ENCODE measurements around the gene PADI2. TPM values are rescaled to one million over a fixed set of nuclear protein-coding genes. Genes with fewer than 3 reads are reported as not detected.

PADI2 gene
- total and polyA plus RNA-seq, 9 of the 15 experiments (the other 6 are each of a cell fraction or from before 2014, with no cell fraction given) = 0.01 to 0.11 (median 0.01) TPM; not detected in 5

GRCh38 chr1:17097147-17097546, 22.1 kb downstream of the PADI2 start (continued):
- TF ChIP-seq, protein P1, sequence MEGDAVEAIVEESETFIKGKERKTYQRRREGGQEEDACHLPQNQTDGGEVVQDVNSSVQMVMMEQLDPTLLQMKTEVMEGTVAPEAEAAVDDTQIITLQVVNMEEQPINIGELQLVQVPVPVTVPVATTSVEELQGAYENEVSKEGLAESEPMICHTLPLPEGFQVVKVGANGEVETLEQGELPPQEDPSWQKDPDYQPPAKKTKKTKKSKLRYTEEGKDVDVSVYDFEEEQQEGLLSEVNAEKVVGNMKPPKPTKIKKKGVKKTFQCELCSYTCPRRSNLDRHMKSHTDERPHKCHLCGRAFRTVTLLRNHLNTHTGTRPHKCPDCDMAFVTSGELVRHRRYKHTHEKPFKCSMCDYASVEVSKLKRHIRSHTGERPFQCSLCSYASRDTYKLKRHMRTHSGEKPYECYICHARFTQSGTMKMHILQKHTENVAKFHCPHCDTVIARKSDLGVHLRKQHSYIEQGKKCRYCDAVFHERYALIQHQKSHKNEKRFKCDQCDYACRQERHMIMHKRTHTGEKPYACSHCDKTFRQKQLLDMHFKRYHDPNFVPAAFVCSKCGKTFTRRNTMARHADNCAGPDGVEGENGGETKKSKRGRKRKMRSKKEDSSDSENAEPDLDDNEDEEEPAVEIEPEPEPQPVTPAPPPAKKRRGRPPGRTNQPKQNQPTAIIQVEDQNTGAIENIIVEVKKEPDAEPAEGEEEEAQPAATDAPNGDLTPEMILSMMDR (IDR thresholded peaks at IDR 0.05 in 2 of 3, conservative IDR thresholded peaks at IDR 0.05 in 1 of 3; ENCODE audit: insufficient read depth in 2 of 3, low read depth in 1 of 3, low read length in 3 of 3) = no peak
- no peak for TF ChIP-seq GATAD2A (IDR thresholded peaks at IDR 0.05)
- no peak for TF ChIP-seq CREBBP (IDR thresholded peaks at IDR 0.05; ENCODE audit: low read depth, low read length)
- TF ChIP-seq, protein P2, sequence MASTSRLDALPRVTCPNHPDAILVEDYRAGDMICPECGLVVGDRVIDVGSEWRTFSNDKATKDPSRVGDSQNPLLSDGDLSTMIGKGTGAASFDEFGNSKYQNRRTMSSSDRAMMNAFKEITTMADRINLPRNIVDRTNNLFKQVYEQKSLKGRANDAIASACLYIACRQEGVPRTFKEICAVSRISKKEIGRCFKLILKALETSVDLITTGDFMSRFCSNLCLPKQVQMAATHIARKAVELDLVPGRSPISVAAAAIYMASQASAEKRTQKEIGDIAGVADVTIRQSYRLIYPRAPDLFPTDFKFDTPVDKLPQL (IDR thresholded peaks at IDR 0.05; ENCODE audit: extremely low read depth, insufficient read length) = no peak

DNA sequence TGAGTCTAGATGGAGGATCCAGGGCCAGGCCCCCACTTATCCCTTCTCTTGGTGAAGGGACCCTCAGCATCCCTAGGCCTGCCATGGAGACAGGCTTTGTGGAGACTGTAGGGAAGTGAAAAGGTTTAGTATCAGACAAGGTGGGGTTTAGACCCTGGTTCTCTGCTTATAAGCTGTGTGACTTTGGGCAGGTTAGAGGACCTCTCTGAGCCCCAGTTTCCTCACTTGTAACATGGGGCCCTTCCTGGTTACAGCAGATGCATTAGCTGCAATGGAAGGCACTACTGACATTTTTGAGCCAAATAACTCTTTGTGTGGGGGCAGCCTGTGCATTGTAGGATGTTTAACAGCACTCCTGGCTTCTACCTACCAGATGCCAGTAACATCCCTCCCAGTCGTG, 22.7 kb downstream of the PADI2 start:
- Histone ChIP-seq H4K20me1 (replicated peaks; ENCODE audit: control insufficient read depth, insufficient read depth, low read length) (peaks cover 8% of the 10 kb centered on the region; the same call in 1 of the 2 replicates), H3K79me2 (ENCODE audit: control insufficient read depth, insufficient read depth, low read length) (no peaks in the 10 kb centered on the region), H2AFZ (ENCODE audit: low read depth, low read length) (no peak overlapping the region), H3K9me1 (ENCODE audit: control insufficient read depth, insufficient read depth, low read length) (no peaks in the 10 kb centered on the region), H3K27ac (ENCODE audit: extremely low read depth, low read depth, low read length) (no peak overlapping the region), H3K4me1 (replicated peaks in 1 of 2; ENCODE audit: control insufficient read depth in 2 of 2, insufficient read depth in 2 of 2, low read length in 2 of 2) (no peaks in the 10 kb centered on the region; a peak in 1 of 5 replicates), H3K4me2 (ENCODE audit: insufficient read depth, low read length) (no peak overlapping the region), H3K9me3 (replicated peaks; ENCODE audit: control insufficient read depth, insufficient read depth, low read depth, low read length) (no peaks in the 10 kb centered on the region), H3K4me3 (no peak overlapping the region), H3K9ac (ENCODE audit: insufficient read depth in 1 of 2, low read depth in 2 of 2, low read length in 2 of 2) (no peak overlapping the region), H3K27me3 (ENCODE audit: control insufficient read depth in 2 of 2, insufficient read depth in 2 of 2, low read length in 2 of 2) (peaks cover 47 to 76% of the 10 kb centered on the region in 2 experiments), H3K36me3 (ENCODE audit: control insufficient read depth, insufficient read depth, low read length) (no peaks in the 10 kb centered on the region)
- ChIA-PET POLR2A (no interaction called here), CTCF (ENCODE audit: low intra/inter-chr PET ratio) (no interaction called here)
- DNase-seq (ENCODE audit: extremely low read depth in 1 of 4, low spot score in 3 of 4) (no peak), ATAC-seq (no peak), FAIRE-seq (no peak)
- intact Hi-C loops (cut with micrococcal nuclease) = no loop called here
- BruUV-seq (replicated peaks) = no TSS peak
- in situ Hi-C loops (cut with MboI) = no loop called here
- TF ChIP-seq RBM25 (IDR thresholded peaks at IDR 0.05; ENCODE audit: low read depth, low read length, severe bottlenecking) (peak; percentile 39), ZFP36 (IDR thresholded peaks at IDR 0.05; ENCODE audit: low read depth, low read length, partially characterized antibody) (peak; percentile 74)
- TF ChIP-seq, protein P3, sequence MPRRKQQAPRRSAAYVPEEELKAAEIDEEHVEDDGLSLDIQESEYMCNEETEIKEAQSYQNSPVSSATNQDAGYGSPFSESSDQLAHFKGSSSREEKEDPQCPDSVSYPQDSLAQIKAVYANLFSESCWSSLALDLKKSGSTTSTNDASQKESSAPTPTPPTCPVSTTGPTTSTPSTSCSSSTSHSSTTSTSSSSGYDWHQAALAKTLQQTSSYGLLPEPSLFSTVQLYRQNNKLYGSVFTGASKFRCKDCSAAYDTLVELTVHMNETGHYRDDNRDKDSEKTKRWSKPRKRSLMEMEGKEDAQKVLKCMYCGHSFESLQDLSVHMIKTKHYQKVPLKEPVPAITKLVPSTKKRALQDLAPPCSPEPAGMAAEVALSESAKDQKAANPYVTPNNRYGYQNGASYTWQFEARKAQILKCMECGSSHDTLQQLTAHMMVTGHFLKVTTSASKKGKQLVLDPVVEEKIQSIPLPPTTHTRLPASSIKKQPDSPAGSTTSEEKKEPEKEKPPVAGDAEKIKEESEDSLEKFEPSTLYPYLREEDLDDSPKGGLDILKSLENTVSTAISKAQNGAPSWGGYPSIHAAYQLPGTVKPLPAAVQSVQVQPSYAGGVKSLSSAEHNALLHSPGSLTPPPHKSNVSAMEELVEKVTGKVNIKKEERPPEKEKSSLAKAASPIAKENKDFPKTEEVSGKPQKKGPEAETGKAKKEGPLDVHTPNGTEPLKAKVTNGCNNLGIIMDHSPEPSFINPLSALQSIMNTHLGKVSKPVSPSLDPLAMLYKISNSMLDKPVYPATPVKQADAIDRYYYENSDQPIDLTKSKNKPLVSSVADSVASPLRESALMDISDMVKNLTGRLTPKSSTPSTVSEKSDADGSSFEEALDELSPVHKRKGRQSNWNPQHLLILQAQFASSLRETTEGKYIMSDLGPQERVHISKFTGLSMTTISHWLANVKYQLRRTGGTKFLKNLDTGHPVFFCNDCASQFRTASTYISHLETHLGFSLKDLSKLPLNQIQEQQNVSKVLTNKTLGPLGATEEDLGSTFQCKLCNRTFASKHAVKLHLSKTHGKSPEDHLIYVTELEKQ (CRISPR knock-in tag; IDR thresholded peaks at IDR 0.05) = no peak
- WGBS (ENCODE audit: insufficient coverage, low coverage, missing lambda C conversion rate) = 0% methylated on average over 1 of the region's 1 CpG
